ENCODE results near the gene PXDN. TPM values are rescaled to one million over a fixed set of nuclear protein-coding genes. Genes with fewer than 3 reads are reported as not detected.
"Not testable (repeated sequence)": the region's sequence is repeated elsewhere in the genome, so short reads cannot be mapped to it uniquely, and the experiment has no call there.

PXDN gene
- total and polyA plus RNA-seq, 8 donors: 3.3 to 71.6 (median 28.0) TPM

DNA sequence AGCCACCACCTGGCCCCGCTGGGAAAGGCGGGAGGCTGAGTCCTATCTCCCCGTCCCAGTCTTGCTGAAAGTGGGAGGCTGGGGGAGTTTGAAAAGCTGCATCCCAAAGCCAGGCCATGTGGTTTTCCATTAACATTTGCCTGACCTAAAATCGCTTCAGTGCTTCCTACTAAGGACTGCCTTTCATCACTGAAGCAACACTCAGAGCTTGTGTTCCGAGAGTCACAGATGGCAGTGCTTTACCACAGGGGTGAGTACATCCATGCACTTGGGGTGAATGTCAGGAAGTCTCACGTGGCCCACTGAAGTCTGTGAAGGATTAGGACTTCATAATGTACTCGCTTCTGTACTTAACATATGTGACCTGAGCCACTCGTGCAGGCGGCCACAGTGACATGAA is 43.3 kb downstream of the PXDN start:
- intact Hi-C loops (cut with DNase I; ENCODE audit: low total_unique reads): no loop called here
- Histone ChIP-seq H3K27ac (no peak overlapping the region), H3K4me3 (no peak overlapping the region), H3K36me3 (no peaks in the 10 kb centered on the region), H3K9me3 (no peaks in the 10 kb centered on the region), H3K27me3 (peaks cover 0 to 10% (median 0%) of the 10 kb centered on the region in 3 donors), H3K4me1 (peaks cover 0 to 13% (median 4%) of the 10 kb centered on the region in 4 donors)
- DNase-seq: no peak
- TF ChIP-seq POLR2AphosphoS5 (IDR thresholded peaks at IDR 0.05) (no peak), EP300 (IDR thresholded peaks at IDR 0.05) (no peak), POLR2A (IDR thresholded peaks at IDR 0.05) (no peak)
- TF ChIP-seq, protein P1, sequence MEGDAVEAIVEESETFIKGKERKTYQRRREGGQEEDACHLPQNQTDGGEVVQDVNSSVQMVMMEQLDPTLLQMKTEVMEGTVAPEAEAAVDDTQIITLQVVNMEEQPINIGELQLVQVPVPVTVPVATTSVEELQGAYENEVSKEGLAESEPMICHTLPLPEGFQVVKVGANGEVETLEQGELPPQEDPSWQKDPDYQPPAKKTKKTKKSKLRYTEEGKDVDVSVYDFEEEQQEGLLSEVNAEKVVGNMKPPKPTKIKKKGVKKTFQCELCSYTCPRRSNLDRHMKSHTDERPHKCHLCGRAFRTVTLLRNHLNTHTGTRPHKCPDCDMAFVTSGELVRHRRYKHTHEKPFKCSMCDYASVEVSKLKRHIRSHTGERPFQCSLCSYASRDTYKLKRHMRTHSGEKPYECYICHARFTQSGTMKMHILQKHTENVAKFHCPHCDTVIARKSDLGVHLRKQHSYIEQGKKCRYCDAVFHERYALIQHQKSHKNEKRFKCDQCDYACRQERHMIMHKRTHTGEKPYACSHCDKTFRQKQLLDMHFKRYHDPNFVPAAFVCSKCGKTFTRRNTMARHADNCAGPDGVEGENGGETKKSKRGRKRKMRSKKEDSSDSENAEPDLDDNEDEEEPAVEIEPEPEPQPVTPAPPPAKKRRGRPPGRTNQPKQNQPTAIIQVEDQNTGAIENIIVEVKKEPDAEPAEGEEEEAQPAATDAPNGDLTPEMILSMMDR (IDR thresholded peaks at IDR 0.05): no peak
- WGBS, 5 donors: 84 to 93% (median 90%) methylated on average over 9 of the region's 9 CpGs

DNA sequence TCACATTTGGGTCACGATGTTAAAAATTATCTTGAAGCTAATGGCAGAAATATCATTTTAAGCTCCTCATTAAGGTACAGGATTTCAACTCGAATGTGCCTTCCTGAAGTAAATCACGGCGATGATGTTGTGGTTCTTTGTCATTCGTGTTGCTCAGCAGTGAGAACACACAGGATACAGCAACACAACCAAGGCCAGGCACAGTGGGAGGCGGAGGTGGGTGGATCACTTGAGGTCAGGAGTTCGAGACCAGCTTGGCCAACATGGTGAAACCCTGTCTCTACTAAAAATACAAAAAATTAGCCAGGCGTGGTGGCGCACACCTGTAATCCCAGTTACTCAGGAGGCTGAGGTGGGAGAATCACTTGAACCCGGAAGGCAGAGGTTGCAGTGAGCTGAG is 43.9 kb downstream of the PXDN start:
- H3K4me1 ChIP-seq: peaks cover 0 to 13% (median 4%) of the 10 kb centered on the region in 4 donors
- WGBS, 5 donors: 89 to 94% (median 93%) methylated on average over 10 of the region's 10 CpGs
- DNase-seq; intact Hi-C loops (cut with DNase I; ENCODE audit: low total_unique reads); H3K4me3 ChIP-seq; H3K27ac ChIP-seq; H3K9me3 ChIP-seq; H3K36me3 ChIP-seq; H3K27me3 ChIP-seq: not testable (repeated sequence)

DNA sequence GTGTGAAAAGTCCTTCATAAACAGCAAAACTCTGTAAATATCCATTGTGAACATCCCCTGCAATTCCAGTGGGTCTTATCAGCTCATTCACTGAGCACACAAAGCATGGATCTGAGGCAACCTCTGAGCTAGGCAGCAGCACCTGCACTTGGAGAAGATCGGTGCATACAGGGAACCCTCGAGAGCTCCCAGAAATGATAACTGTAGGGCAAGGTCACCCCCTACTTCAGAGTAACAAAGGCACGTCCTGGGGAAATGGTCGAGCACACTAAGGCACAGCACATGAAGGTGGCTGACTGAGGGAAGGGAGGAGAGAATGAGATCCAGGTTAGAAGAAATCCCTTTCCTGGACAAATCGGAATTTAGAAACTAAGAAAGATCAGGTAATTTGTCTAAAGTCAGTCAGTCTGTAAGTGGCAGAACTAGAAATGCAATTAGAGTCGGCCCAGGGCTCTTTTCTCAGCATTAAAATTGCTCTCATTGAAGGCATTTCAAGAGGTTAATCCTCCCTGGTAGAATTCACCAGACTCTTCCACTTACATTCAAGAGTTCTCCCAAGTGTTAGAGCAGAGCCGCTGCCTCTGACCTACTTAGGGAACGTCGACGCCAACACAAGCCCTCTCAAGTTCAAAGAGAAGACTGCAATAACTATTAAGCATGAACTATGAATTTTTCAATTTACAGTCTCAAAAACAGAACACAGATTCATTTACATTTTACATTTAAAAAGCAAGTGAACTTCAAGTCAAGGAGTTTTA is 45.9 kb downstream of the PXDN start:
- Histone ChIP-seq H3K27me3 (no peaks in the 10 kb centered on the region), H3K36me3 (no peaks in the 10 kb centered on the region), H3K4me1 (peaks cover 0 to 13% (median 4%) of the 10 kb centered on the region in 4 donors), H3K9me3 (no peaks in the 10 kb centered on the region), H3K4me3 (no peak overlapping the region), H3K27ac (peak overlapping the region in 1 of 5 donors; percentile 51)
- peak; percentile 3 to 45 for DNase-seq
- WGBS, 5 donors: 28 to 47% (median 32%) methylated on average over 10 of the region's 10 CpGs
- TF ChIP-seq EP300 (IDR thresholded peaks at IDR 0.05) (no peak), POLR2A (IDR thresholded peaks at IDR 0.05) (no peak), POLR2AphosphoS5 (IDR thresholded peaks at IDR 0.05) (no peak)
- TF ChIP-seq, protein P1 (IDR thresholded peaks at IDR 0.05): no peak
- intact Hi-C loops (cut with DNase I; ENCODE audit: low total_unique reads): no loop called here

DNA sequence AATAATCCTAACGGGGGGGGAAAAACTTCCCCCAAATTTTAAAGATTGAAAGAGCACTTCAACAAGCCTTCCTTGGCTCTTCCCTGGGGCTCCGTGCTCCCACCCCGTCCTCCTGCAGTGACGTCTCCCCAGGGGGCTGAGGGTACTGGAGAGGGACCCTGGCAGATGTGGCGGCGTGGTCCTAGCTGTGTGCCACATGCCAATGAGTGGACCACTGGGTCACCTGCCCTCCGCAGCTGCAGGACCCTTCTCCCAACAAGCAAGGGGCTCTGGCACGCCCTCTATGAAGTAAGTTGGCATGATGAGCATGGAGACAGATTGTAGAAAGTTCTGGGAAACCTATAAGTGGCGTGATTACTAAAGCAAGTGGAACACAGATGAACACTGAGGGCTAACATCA is 46.7 kb downstream of the PXDN start:
- DNase-seq: peak in 1 of 2 donors; percentile 15
- peaks cover 0 to 3% (median 0%) of the 10 kb centered on the region in 4 donors for H3K36me3 ChIP-seq
- no peaks in the 10 kb centered on the region for H3K9me3 ChIP-seq
- WGBS, 5 donors: 80 to 89% (median 84%) methylated on average over 9 of the region's 9 CpGs
- H3K4me1 ChIP-seq: peaks cover 0 to 13% (median 4%) of the 10 kb centered on the region in 4 donors
- H3K4me3 ChIP-seq: no peak overlapping the region
- H3K27ac ChIP-seq: no peak overlapping the region
- H3K27me3 ChIP-seq: no peaks in the 10 kb centered on the region
- intact Hi-C loops (cut with DNase I; ENCODE audit: low total_unique reads): no loop called here
- no peak for TF ChIP-seq POLR2A (IDR thresholded peaks at IDR 0.05)
- TF ChIP-seq EP300 (IDR thresholded peaks at IDR 0.05): no peak
- TF ChIP-seq, protein P1 (IDR thresholded peaks at IDR 0.05): no peak
- no peak for TF ChIP-seq POLR2AphosphoS5 (IDR thresholded peaks at IDR 0.05)

DNA sequence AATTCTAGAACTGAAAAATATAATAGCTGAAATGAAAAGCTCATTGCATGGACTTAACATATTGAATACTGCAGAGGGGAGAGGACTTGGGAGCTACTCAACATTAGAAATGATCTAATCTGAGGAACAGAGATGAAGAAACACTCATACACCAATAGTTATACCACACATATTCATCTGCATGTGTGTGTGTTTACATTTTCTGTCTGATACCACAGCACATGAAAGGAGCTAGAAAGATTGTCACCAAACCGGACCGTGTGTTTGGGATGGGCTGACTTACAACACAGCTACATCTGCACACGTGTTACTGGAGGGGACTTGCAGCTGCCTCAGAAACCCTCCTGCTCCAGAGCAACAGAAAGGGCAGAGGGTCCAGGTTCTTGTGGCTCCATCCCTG is 47.8 kb downstream of the PXDN start:
- no peak for DNase-seq
- 70 to 81% (median 78%) methylated on average over 3 of the region's 3 CpGs for WGBS, 5 donors
- peaks cover 0 to 11% (median 3%) of the 10 kb centered on the region in 4 donors for H3K36me3 ChIP-seq
- peaks cover 0 to 13% (median 4%) of the 10 kb centered on the region in 4 donors for H3K4me1 ChIP-seq
- TF ChIP-seq, protein P1 (IDR thresholded peaks at IDR 0.05): no peak
- TF ChIP-seq POLR2A (IDR thresholded peaks at IDR 0.05) (no peak), EP300 (IDR thresholded peaks at IDR 0.05) (no peak), POLR2AphosphoS5 (IDR thresholded peaks at IDR 0.05) (no peak)
- intact Hi-C loops (cut with DNase I; ENCODE audit: low total_unique reads): no loop called here
- no peaks in the 10 kb centered on the region for H3K27me3 ChIP-seq
- no peak overlapping the region for H3K4me3 ChIP-seq
- H3K27ac ChIP-seq: no peak overlapping the region
- H3K9me3 ChIP-seq: no peaks in the 10 kb centered on the region

Measured in stomach (tissue), 9 donors.